ENCODE results near the gene GMDS.

Gene GMDS

DNA sequence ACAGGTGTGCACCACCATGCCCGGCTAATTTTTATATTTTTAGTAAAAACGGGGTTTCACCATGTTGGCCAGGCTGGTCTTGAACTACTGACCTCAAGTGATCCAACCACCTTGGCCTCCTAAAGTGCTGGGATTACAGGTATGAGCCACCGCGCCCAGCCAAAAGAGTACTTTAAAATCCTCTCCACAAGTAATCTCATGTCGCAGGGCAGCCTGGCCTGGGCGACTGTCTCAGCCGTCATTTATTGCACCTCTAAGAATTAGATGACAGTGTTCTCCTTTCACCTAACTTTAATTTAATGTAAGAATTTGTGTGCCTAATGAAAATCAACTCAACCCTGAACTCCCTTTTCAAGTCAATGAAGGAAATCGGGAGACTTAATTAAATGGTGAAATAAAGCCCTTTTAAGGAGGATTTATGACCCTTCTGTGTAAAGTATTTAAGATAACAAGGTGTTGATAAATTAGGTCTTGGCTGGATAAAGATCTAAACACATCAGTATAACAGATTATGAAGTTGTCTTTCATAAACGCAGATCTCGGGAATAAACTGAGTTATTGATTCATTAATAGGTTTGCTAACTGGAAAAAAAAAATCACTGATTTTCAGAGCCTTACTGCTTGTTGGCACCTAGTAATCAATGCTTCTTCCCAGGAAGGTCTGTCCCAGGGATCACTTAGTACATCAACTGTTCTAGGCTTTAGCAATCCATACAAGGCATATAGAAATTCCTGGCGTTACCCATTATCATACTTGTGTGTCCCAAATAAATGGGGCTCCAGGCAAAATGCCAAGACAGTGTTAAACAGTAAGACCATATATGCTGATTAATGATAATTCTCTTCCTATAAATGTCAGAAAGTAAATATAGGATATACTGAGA is 209.3 kb downstream of the GMDS start:
- Histone ChIP-seq H3K4me3 (ENCODE audit: low read length) (no peak overlapping the region), H2AFZ (ENCODE audit: low read depth, low read length) (no peak overlapping the region), H3K4me1 (ENCODE audit: low read length) (peaks cover 6% of the 10 kb centered on the region), H3K4me2 (ENCODE audit: low read length) (no peak overlapping the region), H3K27me3 (ENCODE audit: low read depth, low read length) (no peaks in the 10 kb centered on the region), H4K20me1 (ENCODE audit: insufficient read depth, low read length) (no peaks in the 10 kb centered on the region), H3K9me3 (ENCODE audit: insufficient read depth, low read length) (no peaks in the 10 kb centered on the region), H3K27ac (ENCODE audit: low read length) (no peak overlapping the region), H3K9ac (ENCODE audit: low read length) (no peak overlapping the region), H3K79me2 (ENCODE audit: low read length) (no peaks in the 10 kb centered on the region), H3K36me3 (replicated peaks; ENCODE audit: low read depth, low read length) (no peaks in the 10 kb centered on the region)
- TF ChIP-seq EZH2phosphoT487 (IDR thresholded peaks at IDR 0.05; ENCODE audit: low read depth) = no peak
- TF ChIP-seq, protein P1, sequence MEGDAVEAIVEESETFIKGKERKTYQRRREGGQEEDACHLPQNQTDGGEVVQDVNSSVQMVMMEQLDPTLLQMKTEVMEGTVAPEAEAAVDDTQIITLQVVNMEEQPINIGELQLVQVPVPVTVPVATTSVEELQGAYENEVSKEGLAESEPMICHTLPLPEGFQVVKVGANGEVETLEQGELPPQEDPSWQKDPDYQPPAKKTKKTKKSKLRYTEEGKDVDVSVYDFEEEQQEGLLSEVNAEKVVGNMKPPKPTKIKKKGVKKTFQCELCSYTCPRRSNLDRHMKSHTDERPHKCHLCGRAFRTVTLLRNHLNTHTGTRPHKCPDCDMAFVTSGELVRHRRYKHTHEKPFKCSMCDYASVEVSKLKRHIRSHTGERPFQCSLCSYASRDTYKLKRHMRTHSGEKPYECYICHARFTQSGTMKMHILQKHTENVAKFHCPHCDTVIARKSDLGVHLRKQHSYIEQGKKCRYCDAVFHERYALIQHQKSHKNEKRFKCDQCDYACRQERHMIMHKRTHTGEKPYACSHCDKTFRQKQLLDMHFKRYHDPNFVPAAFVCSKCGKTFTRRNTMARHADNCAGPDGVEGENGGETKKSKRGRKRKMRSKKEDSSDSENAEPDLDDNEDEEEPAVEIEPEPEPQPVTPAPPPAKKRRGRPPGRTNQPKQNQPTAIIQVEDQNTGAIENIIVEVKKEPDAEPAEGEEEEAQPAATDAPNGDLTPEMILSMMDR (IDR thresholded peaks at IDR 0.05; ENCODE audit: low read depth, low read length) = no peak

DNA sequence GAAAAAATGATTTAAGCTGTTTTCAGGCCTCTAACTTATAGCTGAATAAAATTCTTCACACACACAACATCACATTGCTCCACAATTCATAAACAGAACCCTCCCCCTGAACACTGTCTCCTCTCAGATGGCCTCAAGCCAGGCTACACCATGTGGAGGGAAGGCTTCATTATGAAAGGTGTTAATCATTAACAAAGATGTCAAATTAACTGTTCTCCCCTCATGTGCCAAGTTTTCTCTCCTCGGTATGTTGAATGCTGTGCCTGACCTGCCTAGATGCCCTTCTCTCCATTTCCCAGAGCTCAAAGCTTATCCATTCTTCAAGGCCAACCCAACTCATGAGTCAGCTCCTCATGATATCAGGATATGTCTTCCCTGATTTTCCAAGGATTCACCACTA is 210.4 kb downstream of the GMDS start:
- no peak for TF ChIP-seq EZH2phosphoT487 (IDR thresholded peaks at IDR 0.05; ENCODE audit: low read depth)
- TF ChIP-seq, protein P1 (IDR thresholded peaks at IDR 0.05; ENCODE audit: low read depth, low read length) = no peak
- no peaks in the 10 kb centered on the region for H3K36me3 ChIP-seq (replicated peaks; ENCODE audit: low read depth, low read length)
- peaks cover 6% of the 10 kb centered on the region for H3K4me1 ChIP-seq (ENCODE audit: low read length)
- H3K4me2 ChIP-seq (ENCODE audit: low read length) = no peak overlapping the region
- no peaks in the 10 kb centered on the region for H4K20me1 ChIP-seq (ENCODE audit: insufficient read depth, low read length)
- H3K27me3 ChIP-seq (ENCODE audit: low read depth, low read length) = no peaks in the 10 kb centered on the region
- H3K27ac ChIP-seq (ENCODE audit: low read length) = no peak overlapping the region
- no peaks in the 10 kb centered on the region for H3K9me3 ChIP-seq (ENCODE audit: insufficient read depth, low read length)
- no peak overlapping the region for H2AFZ ChIP-seq (ENCODE audit: low read depth, low read length)
- H3K9ac ChIP-seq (ENCODE audit: low read length) = no peak overlapping the region
- no peak overlapping the region for H3K4me3 ChIP-seq (ENCODE audit: low read length)
- no peaks in the 10 kb centered on the region for H3K79me2 ChIP-seq (ENCODE audit: low read length)

DNA sequence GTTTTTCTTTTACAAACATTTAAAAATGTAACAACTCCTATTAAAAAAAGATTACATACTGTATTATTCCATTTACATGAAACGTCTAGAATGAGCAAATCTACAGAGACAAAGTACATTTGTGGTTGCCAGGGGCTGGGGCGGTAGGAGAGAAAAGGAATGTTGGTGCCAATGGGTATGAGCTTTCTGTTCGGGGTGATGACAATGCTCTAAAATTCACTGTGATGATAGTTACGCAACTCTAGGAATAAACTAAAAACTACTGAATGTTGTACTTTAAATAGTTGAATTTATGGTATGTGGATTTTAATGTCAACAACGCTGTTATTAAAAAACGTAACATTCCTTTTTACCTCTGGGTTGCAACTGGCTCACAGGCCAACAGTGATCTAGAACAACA is 211.1 kb downstream of the GMDS start:
- no peaks in the 10 kb centered on the region for H3K27me3 ChIP-seq (ENCODE audit: low read depth, low read length)
- H3K9ac ChIP-seq (ENCODE audit: low read length) = no peak overlapping the region
- peaks cover 6% of the 10 kb centered on the region for H3K4me1 ChIP-seq (ENCODE audit: low read length)

DNA sequence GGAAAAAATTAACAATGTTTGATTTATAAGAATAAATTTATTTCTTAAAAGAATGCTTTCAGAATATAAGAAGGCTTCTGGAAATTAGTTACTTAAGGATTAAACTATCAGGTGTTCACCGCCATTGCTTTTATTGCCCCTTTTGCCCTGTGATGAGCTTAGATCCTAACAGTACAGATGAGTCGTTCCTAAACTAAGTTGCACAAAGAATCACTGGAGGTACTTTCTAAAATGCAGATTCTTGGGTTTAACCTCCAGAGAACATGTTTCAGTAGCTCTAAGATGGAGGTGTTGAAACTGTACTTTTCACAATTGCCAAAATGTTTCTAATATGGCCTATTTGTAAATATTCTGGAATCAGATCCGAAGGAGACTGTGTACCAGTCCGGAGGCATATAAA is 211.9 kb downstream of the GMDS start:
- Histone ChIP-seq H3K4me3 (ENCODE audit: low read length) (no peak overlapping the region), H3K27me3 (ENCODE audit: low read depth, low read length) (no peaks in the 10 kb centered on the region), H3K9me3 (ENCODE audit: insufficient read depth, low read length) (no peaks in the 10 kb centered on the region), H2AFZ (ENCODE audit: low read depth, low read length) (no peak overlapping the region), H3K4me1 (ENCODE audit: low read length) (peaks cover 9% of the 10 kb centered on the region), H3K9ac (ENCODE audit: low read length) (no peak overlapping the region), H3K4me2 (ENCODE audit: low read length) (0 out of 2 replicates have a peak overlapping the region, but pooled peaks have one; percentile 17), H3K79me2 (ENCODE audit: low read length) (no peaks in the 10 kb centered on the region), H3K27ac (ENCODE audit: low read length) (no peak overlapping the region), H4K20me1 (ENCODE audit: insufficient read depth, low read length) (no peaks in the 10 kb centered on the region), H3K36me3 (replicated peaks; ENCODE audit: low read depth, low read length) (no peaks in the 10 kb centered on the region)
- TF ChIP-seq, protein P1 (IDR thresholded peaks at IDR 0.05; ENCODE audit: low read depth, low read length) = no peak

More for the DNA sequence above, 211.1 kb downstream of the GMDS start:
- Histone ChIP-seq H3K4me3 (ENCODE audit: low read length) (no peak overlapping the region), H4K20me1 (ENCODE audit: insufficient read depth, low read length) (no peaks in the 10 kb centered on the region), H3K9me3 (ENCODE audit: insufficient read depth, low read length) (no peaks in the 10 kb centered on the region), H3K4me2 (ENCODE audit: low read length) (no peak overlapping the region), H3K79me2 (ENCODE audit: low read length) (no peaks in the 10 kb centered on the region), H2AFZ (ENCODE audit: low read depth, low read length) (no peak overlapping the region), H3K36me3 (replicated peaks; ENCODE audit: low read depth, low read length) (no peaks in the 10 kb centered on the region), H3K27ac (ENCODE audit: low read length) (no peak overlapping the region)
- TF ChIP-seq, protein P1 (IDR thresholded peaks at IDR 0.05; ENCODE audit: low read depth, low read length) = no peak
- no peak for TF ChIP-seq EZH2phosphoT487 (IDR thresholded peaks at IDR 0.05; ENCODE audit: low read depth)

Measured in OCI-LY3 (cell line).